HG03159 (cell line): ENCODE measurements around the gene RAD9B.
A peak's percentile ranks its signal among the peaks of the same experiment; 100 is the strongest.
"Not testable (repeated sequence)": the region's sequence is repeated elsewhere in the genome, so short reads cannot be mapped to it uniquely, and the experiment has no call there.

Experiments used
- ATAC-seq: cut with Tn5 transposase; IDR thresholded peaks from one replicate; pipeline ENCODE4 v1.9.1; 2021; ENCODE audit warnings: mild to moderate bottlenecking, moderate library complexity; ENCODE audit not compliant: unreplicated experiment

The RAD9B gene

DNA sequence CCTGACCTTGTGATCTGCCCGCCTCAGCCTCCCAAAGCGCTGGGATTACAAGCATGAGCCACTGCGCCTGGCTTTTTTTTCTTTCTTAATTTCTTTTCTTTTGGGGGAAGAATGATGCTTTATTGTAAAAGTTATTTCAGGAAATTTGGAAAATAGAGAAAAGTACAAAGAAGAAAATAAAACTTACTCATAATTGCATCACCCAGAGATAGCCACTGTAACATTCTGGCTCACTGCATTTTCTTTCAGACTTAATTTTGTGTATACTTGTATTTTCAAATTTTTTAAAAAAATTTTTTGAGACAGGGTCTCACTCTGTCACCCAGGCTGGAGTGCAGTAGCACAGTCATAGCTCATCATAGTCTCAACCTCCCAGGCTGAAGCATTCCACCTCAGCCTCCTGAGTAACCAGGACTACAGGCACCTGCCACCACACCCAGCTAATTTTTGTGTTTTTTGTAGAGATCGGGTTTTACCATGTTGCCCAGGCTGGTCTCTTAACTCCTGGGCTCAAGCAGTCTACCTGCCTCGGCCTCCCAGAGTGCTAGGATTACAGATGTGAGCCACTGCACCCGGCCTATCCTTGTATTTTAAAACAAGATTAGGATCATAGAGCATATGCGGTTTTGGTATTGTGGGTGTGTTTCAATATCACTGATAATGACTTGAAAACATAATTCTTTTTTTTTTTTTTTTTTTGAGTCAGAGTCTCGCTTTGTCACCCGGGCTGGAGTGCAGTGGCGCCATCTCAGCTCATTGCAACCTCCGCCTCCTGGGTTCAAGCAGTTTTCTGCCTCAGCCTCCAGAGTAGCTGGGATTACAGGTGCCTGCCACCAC is 19.0 kb downstream of the RAD9B start:
- not testable (repeated sequence) for ATAC-seq

DNA sequence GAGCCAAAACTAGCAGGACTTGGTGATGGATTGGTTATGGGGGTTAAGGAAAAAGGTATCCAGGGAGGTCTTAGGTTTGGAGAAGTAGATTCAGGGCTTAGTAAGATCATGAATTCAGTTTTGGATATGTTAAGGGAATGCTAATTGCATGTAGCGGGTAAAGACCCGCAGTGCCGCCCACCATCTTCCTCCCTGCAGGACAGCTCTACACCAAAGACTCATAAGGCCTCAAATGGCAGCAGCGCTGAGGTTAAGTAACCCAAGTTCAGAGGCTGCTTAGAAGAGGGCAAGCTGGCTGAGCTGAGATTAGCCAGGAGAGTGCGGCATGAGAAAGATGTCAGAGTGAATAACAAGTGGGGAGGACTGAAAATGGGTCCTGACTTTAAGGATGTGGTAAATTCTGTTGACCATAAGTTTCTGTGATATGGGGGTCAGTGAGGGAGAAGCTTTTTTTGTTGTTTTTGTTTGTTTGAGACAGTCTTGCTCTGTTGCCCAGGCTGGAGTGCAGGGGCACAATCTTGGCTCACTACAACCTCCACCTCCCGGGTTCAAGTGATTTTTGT is 26.2 kb downstream of the RAD9B start:
- ATAC-seq: no peak

DNA sequence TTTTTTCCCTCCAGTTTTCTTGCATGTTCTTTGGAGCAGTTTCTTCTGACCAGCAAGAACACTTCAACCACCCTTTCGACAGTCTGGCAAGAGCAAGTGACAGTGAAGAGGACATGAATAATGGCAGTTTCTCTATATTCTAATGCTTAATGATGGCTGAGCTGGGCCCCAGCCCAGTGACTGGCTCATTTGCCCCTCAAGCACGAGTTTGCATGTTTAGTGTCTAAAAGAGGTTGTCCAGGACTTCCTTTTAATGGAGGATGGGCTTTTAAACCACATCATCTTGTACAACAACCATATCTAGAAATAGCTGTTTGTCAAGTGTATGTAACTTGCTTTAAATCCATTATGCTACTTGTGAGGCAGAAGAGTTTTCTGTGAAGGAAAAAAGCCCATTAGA is 28.4 kb downstream of the RAD9B start:
- ATAC-seq: no peak

DNA sequence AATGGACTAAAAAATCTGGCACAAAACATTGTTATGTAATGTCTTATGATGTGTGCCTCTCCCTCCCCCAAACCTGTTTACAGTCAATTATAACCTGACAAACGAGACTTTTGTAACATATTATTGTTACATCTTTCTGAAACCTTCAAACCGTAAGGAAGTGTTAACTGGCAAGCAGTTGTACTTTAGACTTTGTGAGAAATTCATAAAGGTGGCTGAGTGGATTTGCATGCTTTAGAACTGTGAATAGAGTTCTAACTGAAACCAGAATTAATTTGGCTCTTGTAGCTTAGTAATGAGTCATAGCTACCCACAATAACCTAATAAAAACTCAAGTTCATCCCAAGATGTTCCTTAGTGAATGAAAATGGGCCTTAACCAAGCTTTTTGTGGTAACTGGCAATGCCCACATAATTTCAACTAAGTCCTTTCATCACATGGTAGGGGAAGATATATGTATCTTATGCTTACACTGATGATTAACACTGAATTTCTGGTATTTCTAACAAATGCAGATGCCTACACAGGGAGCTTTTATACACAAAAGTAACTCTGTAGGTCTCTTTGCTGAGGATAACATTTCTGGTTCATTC is 29.7 kb downstream of the RAD9B start:
- peak; percentile 81 for ATAC-seq

DNA sequence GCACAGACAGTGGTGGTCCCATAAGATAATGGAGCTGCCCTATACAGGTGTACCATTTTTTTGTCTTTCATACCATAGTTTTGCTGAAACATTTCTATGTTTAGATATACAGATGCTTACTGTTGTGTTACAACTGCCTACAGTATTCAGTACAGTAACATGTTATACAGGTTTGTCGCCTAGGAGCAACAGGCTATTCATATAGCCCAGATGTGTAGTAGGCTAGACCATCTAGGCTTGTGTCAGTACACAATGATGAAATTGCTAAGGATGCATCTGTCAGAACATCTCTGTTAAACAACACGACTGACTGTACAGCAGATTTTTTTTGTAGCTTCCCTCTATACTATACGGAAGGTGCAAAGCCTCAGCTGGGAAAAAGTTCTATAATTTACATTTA is 30.5 kb downstream of the RAD9B start:
- ATAC-seq: no peak

DNA sequence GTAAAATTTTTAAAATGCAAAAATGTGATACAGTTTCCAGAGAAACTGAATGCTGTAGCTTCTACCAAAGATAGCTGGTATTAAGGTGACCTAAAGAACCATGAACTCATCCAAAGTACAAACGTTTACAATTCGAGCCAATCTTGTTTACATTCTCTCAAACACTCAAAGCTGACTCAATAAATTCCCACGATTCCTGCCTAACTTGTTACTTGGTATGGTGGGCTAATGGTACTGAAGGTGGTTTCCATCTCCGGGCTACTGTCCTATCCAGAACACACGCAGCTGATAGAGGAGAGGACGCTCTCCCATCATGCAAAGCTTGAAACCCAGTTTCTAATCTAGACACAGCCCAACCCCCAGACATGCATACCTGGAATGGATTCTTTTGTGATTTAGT is 31.5 kb downstream of the RAD9B start:
- ATAC-seq: no peak

DNA sequence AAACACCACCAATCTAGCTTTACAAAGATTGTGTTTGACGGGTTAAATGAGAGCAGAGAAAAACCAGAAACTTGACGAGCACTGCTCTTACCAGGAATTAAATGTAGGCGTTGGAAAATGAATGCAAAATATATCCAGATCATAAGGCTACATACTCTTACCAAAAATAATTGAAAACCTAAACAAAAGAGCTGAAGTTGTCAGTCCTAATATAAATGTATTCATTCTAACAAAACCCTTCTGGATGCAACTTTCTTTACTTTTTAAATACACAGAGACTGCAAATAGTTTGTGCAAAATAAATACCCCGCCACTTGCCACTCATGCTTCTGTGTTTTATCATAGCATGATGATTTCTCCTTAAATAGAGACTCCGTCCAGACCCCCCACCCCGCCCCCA is 32.7 kb downstream of the RAD9B start:
- no peak for ATAC-seq

DNA sequence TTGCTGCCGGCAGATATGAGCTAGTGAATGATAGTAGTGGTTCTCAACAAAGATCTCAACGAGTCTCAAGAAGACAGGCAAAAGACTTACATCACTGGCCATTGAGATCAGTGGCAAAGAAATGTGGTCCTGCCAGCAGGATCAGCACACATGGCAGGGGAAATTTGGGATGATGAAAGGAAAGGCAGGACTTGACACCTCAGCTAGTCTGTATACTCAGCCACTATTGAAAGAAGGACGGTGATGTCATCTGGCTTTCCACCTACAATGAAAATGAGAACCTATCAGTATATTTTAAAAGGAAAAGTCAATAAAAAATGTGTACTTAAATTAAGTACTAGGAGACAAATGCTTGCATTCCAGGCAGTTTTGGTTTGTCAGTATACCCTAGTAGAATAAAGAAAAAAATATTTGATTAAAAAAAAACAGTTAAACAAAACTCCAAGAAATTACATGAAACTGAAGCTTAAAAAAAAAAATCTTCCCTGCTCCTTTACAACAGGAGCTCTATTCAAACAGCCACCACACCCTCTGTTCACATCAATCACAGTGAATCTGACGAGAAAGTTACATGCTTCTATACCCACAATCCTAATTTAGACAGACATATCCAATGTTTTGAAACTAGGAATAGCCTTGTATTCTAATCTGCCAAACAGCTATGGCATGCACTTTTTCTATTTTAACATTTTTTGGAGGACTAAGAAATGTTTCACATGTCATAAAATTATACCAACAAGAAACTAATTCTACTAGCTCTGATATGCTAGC is 34.9 kb downstream of the RAD9B start:
- ATAC-seq: no peak

DNA sequence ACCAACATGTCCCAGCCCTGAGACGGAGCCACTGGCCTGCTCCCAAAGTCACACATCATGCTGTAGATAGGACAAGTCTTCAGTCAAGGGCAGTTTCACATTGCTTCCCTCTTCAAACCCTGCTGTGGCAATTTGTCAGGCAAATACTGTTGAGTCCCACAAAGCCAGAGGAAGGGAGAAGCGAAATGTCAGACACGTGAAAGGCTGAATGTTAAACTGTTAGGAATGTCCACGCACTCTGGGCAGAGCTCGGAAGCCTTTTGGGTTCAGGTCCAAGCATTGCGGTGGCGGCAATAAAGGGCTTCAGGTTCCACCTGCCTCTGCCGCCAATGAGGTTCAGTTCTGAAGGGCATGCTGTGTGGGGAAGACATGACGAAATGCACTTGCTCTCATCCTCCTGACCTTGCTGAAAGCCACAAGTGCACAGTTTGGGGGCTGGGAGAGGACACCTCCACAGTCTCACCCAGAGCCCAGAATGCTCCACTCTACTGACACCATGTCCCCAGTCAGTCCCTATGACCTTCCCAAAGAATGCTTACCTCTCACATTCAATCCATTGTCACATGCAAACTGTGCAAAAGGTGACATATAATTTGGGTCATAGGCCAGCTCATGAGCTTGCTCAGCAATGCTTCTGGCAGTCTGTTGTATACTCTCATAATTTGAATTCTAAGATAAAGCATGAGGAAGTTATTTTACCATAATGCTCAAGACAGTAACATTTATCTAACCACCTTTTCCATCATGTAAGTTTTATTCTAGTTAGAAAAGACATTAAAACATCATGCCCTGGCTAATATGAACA is 35.7 kb downstream of the RAD9B start:
- no peak for ATAC-seq

DNA sequence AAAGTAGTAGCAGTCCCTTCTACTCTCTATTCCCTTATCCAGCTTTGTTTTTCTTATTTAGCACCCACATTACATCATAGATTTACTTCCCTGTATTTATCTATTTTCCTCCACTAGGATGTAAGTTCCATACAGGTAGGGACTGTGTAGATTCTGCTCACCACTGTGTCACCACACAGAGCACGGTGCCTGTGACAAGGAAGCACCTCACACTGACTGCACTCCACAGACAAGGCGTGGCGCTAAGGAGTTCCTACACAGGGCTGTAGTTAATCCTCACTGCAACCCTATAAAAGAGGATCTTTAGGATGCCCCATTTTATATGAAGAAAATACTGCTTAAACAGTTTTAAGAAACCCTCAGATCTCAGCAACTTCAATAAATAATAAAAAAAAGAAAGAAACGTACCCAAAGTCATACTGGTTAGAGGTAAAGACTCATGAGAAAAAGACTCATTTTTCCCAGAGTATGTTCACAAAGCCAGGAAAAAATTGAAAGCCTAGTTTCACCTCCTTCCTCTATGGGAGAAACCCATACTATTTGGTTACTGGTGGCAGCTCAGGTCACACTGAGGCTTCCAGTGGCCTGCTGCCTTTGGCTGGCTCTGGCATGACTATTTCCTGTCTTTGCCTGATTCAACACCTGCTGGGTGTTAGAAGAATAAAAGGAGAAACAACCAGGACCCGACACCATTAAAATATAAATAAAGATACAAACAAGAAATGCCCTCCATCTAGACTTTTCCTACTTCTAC is 36.9 kb downstream of the RAD9B start:
- ATAC-seq: no peak

DNA sequence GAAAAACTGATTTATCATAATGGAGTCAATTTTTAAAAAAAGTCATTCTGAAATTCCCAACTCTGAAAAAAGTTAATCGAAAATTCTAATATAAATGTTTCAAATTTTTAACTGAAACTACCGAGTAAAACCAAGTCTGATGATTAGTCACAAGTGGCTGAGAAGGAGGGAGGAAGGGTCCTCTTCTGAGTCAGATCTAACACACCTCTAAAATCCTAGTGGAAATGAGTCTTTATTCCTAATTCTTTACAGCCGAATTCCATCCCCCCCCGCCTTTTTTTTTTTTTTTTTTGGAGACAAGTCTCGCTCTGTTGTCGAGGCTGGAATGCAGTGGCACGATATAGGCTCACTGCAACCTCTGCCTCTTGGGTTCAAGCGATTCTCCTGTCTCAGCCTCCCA is 37.9 kb downstream of the RAD9B start:
- no peak for ATAC-seq

DNA sequence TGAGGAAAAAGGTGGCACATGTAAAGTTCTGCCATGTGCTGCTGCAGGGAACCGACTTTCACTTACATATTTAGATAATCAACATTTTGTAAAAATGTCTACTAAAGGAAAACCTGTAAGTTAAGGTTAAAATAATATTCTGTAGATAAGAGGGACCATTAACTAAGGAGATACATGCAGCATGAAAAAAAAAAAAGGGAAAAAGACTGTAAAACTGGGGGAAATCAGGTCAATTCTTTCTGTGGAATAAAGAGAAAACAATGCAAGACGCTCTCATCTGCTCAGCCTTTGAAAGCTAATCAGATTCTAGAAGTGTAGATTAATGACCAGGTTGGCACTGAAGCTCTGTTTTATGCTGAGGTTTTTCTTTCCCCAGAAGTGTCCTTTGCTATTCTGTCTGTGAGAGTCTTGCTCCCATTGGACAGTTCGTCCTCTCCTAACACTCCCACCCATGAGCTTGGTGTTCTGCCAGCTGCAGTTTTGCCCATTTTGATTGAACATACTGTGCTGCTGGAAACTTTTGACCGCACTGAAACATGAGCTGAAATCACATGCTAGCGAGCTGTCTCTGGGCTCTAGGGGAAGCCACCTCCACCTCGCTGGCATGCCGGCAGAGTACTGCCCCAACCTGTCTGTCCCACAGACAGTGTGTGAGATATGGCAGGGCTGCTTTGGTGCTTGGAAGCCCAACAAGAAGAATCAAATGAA is 41.3 kb downstream of the RAD9B start:
- no peak for ATAC-seq

DNA sequence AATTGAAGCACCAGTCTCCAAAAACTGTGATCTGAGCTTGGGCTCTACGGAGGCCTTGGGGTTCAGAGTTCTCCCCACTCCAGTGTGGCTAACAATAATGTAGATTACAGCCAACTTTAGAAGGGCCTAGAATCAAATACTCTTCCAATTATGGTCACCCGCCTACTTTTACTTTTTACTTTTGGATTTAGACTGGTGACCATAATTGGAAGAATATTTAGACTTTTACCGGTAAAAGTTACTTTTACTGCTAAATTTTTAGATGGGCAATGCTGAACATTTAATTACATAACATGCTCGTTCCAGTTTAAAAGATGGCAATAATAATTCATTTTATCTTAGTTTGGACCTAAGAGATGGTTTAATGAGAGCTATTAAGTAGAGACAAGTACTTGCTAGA is 41.8 kb downstream of the RAD9B start:
- no peak for ATAC-seq

DNA sequence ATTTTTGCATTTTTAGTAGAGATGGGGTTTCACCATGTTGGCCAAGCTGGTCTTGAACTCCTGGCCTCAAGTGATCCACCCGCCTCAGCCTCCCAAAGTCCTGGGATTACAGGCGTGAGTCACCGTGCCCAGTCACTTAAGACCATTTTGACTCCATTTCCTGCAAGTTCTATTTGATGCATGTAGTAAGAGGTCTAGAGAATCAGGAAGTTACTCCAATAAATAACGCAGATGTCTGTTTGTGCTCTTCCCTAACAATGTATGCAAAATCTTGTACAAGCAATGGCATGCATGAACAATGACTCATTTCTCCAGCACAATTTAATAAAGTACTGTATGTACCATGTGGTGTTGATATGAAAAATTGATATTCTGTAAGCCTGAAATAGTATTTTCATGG is 43.1 kb downstream of the RAD9B start:
- ATAC-seq: not testable (repeated sequence)

DNA sequence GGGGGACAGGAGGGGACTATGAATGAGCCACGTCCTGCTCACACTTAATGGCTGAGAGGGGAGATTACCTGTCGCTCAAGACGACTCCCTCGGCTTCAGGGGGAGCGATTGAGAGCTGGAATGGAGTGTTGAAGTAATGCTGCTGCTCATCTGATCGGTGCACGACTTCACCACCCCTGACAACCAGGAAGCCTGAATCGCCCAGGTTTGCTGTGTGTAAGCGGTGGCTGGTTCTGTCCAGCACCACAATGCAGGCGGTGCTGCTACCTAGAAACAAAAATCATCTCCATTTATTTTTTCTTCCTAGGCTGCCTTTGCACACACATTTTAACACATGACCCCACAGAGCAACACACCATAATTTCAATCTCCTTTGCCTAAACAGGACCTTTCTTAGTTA is 43.7 kb downstream of the RAD9B start:
- no peak for ATAC-seq

DNA sequence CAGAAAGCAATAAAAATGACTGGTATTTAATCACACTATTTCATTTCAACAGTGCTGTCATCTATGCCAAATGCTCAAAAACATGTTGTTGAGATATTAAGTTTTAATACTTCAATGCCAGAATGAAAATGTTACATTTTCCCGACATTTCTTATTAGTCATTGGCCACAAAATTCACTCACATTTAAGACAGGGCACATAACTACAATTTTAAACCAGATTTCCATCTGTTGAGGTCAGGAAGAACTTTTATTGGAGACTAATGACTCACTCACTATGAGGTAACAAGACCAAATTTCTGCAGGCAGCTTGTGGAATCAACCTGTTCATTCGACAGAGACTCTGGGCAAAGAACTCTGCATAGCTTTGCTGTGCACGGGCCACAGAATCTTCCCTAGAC is 44.2 kb downstream of the RAD9B start:
- ATAC-seq: no peak

DNA sequence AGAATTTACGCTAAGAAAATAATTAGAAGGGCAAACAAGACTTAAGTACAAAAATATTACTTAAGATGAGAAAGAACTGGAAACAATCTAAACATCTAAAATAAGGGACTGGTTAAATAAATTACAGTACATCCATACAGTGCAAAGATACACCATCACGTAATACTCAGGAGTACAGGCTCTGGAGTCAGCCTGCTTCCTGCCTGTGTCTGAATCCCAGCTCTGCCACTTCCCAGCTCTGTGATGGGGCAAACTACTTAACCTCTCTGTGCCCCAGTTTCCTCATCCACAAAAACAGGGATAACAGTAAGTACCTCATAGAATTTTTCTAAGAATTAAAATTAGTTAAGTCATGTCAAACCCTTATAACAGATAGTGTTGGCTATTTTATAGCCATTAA is 45.0 kb downstream of the RAD9B start:
- no peak for ATAC-seq

DNA sequence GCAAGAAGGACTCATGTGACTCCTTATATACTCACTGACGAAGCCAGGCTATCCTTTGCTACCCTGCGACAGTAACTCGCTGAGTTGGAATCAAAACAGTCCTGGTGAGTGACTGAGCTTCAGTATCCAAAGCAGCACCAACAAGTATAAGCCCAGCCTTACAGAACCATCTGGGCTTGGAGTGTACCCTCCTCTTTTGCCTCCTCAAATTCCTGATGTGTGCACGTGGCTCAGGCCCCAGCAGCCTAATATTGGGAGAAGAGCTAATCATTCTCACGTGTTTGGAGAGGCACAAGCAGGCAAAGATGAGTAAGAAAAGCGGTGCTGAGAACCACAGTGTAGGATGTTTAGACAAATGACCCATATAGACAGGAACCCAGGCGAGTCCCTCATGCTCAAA is 46.5 kb downstream of the RAD9B start:
- no peak for ATAC-seq

DNA sequence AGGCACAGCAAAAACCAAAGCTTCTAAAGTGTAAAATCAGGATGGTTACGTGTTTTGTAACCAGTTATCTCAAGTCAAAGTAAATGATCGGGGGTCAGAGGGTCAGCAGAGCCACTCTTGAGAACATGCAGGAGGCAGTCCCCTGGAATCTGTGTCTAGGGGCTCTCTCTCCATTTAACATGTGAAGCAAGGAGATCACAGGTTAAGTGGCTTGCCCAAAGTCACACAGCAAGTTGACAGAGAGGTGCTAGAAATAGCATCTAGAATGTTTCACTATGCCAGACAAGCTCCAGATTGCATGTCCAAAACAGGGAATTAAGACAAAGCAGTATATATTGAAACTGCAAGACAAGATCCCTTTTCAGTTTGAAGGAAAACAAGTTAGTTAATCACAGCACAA is 47.6 kb downstream of the RAD9B start:
- ATAC-seq: no peak

DNA sequence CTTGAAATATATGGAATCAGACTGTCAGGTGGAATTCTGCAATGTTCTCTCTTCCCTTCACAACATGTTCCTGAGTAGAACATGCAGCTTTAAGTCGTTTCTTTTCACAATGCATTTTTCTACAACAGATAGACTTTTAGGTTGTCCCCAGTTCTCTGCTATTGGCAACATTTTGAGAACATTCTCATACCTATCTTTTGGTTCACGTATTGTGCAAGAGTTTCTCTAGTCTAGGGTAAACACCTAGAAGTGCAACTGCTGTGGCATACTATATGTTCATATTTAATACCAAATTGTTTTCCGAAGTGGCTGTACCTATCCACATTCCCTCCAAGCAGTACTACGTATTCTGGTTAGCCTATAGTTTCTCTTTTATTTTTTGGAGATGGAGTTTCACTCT is 48.9 kb downstream of the RAD9B start:
- no peak for ATAC-seq
